ENCODE measurements around the gene PRRT4.

GRCh38 chr7:128303133-128303532 lies 58.4 kb downstream of the PRRT4 start:
- TF ChIP-seq CTCF (IDR thresholded peaks at IDR 0.05; ENCODE audit: low read depth, low read length): no peak
- TF ChIP-seq POLR2A (IDR thresholded peaks at IDR 0.05; ENCODE audit: extremely low read depth, insufficient read length): no peak
